Measurements from ENCODE around the gene ZNF268.

The ZNF268 gene

DNA sequence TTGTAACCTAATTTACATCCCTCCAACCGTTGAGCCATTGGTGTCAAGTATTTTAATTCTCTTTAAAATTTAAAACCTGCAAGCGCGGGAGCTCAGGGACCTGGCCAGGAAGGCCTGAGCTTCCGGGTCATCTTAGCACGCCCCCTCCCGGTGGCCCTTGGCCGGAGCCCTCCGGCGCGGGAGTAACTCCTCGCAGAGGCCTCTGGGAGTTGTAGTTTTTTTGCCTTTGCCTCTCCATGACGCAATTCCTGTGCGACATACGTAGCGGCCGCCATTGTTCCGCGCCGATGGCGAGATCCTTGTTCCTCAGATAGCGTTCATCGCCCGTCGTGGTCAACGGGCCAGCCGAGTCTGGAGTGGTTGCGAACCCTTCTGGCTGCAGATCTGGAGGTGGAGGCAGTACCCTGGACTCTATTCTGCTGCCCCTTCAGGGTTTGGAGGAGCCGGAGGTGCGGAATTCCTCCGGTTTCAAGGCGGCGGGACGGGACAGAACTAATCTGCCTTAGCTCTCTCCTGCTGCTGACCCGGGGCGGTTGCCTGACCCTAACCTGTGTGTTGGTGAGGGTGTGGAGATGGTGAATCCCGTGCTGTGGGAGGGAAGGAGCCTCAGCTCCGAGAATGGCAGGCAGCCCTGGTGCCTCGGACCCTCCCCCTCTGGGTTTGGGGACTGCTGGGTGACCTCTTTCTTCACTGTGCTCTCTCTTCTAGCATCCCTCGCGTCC is at the start of gene ZNF268:
Gene ZNF268, plus strand, starts transcription at position 258 of the 722 bp plus-strand sequence. CDS start 503 bp downstream, outside the sequence.
- peak; percentile 97 for DNase-seq (ENCODE audit: low spot score)

DNA sequence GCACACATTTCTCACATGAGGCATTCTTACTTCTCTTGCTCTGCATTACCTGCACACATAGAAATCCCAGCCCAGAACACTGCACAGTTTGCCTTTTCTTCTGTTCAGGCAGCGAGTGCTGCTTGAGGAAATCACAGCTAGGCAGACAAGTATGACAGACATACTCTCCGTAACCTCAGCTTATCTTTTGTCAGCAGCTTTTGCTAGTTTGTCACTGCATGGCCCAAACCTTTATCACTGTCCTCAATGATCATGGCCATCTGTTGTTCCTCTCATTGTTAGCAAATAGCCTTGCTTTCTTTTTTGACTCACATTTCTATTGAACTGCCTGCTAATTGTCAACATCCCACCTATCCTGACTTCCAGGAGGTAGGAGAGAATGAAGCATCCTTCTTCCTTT is 45.5 kb upstream of the ZNF268 start:
- no peak for DNase-seq (ENCODE audit: low spot score)

DNA sequence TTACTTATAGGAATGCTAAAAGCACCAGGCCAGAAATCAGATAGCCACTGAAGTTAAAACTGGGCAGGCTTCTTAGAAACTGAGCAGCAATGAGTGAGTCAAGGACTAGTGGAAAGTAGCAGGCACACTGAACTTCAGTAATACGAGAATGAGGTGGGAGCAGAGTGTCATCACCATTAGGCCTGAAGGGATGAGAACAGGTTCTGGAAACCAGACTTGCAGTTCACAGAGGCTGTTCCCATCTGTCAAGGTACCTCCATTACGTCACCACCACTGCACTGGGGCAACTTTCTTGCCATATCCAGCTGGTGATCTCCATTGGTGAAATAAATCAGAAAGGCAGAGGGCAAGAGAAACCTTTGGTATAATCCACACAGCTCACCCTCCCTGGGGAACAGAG is 35.3 kb upstream of the ZNF268 start:
- DNase-seq (ENCODE audit: low spot score): no peak

DNA sequence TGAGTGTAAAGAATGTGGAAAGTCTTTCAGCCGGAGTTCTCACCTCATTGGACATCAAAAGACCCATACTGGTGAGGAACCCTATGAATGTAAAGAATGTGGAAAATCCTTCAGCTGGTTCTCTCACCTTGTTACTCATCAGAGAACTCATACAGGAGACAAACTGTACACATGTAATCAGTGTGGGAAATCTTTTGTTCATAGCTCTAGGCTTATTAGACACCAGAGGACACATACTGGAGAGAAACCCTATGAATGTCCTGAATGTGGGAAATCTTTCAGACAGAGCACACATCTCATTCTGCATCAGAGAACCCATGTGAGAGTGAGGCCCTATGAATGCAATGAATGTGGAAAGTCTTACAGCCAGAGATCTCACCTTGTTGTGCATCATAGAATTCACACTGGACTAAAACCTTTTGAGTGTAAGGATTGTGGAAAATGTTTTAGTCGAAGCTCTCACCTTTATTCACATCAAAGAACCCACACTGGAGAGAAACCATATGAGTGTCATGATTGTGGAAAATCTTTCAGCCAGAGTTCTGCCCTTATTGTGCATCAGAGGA is 25.1 kb upstream of the ZNF268 start:
- DNase-seq (ENCODE audit: low spot score): no peak

DNA sequence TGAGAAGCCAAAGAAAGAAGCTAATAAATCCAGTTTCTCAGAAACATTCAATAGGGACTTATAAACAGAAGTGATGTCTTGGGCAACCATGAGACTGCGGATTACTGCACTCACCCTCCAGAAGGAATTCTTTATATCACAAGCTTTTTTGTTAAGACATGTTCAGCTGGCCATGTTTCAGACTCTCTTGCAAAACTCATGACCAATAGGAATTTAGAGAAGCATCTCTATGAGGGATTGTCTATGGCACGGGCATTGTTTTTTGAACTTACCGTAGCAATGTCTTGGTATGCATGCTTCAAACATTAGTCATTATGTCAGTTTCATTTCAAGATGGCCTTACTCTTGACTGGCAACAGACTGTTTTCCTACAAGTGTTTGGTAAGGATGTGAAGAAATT is 15.5 kb upstream of the ZNF268 start:
- no peak for DNase-seq (ENCODE audit: low spot score)

DNA sequence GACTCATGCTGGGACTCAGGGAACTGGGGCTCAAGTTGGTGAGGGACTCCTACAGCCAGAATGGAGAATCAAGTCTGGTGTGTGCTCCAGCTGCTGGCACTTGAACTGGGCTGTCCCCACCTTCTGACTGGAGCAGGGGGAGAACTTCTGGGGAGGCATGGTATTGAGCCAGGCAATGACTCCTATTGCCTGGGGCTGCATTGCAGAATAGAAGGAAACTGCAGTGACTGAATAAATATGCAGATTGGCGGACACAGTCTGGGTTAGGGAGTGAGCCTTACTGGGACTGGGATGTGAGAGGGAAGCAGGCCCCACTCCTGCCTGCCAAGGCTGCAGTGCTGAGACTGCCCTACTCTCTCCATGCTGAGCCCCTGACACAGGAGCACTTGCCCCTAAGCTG is 8.8 kb upstream of the ZNF268 start:
- no peak for DNase-seq (ENCODE audit: low spot score)

DNA sequence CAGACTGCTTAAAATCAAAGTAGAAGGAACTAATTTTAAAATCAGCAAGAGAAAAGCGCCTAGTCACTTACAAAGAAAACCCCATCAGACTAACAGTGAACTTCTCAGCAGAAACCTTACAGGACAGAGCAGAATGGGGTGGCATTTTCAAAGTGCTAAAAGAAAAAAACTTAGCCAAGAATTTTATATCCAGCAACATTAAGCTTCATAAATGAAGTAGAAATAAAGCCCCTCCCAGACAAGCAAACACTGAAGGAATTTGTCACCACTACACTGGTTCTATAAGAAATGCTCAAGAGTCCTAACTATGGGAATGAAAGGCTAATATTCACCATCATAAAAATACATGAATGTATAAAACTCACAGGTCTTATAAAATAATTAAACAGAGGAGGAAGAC is 6.4 kb upstream of the ZNF268 start:
- no peak for DNase-seq (ENCODE audit: low spot score)

DNA sequence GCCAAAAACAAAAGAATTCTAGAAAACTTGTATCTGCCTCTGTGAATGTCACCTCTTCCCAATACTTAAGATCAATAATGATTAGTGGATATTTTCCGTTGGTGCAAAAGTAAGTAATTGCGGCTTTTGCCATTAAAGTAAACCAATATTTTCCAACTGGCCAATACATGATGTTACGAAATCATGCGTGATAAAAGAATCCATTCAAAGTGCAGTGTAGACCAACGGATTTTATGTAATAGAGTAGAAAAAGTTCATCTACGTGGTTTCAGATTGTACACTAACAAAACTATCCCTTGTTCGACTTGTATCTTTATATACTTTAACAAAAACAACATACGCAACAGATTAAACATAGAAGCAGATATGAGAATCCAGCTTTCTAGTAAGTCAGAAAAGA is 626 bp upstream of the ZNF268 start:
- no peak for DNase-seq (ENCODE audit: low spot score)

DNA sequence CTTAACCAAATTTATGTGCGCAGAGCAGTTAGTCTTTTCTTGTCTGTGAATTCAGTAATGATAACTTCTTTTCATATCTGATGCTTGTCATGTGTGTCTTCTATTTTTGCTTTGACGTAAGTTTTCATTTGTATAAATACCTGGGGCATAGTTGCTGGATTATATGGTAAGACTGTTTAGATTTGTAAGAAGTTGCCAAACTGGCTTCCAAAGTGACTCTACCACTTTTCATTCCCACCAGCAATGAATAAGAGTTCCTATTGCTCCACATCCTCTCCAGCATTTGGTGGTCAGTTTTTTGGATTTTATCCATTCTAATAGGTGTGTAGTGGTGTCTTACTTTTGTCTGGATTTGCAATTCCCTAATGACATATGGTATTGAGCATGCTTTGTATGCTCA is 8.9 kb downstream of the ZNF268 start:
- DNase-seq (ENCODE audit: low spot score): no peak

DNA sequence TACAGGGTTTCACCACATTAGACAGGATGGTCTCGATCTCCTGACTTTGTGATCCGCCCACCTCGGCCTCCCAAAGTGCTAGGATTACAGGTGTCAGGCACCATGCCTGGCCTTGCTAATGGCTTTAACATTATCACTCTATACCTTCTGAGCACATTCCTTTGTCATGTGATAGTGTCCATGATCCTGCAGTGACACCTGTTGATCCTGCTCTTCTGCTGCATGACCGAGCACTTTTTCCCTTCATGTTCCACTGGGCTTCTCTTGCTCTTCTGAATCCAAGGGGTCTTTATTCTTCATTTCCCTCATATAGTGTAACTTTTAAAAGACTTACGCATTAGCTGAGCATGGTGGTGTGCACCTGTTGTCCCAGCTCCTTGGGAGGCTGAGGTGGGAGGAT is 11.6 kb downstream of the ZNF268 start:
- no peak for DNase-seq (ENCODE audit: low spot score)

DNA sequence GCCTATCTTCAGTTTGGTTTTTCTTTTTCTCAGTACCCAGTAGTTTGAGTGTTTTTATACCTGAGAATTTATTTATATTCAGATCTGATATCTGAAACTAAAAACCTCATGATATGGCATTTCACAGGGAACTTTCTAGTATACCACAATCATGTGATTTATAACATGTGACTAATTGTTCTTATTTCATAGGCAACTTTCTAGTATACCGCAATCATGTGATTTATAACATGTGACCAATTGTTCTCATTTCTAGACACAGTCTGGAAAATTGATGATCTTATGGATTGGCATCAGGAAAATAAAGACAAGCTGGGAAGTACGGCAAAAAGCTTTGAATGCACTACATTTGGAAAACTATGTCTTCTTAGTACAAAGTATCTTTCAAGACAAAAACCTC is 20.6 kb downstream of the ZNF268 start:
- DNase-seq (ENCODE audit: low spot score): no peak

DNA sequence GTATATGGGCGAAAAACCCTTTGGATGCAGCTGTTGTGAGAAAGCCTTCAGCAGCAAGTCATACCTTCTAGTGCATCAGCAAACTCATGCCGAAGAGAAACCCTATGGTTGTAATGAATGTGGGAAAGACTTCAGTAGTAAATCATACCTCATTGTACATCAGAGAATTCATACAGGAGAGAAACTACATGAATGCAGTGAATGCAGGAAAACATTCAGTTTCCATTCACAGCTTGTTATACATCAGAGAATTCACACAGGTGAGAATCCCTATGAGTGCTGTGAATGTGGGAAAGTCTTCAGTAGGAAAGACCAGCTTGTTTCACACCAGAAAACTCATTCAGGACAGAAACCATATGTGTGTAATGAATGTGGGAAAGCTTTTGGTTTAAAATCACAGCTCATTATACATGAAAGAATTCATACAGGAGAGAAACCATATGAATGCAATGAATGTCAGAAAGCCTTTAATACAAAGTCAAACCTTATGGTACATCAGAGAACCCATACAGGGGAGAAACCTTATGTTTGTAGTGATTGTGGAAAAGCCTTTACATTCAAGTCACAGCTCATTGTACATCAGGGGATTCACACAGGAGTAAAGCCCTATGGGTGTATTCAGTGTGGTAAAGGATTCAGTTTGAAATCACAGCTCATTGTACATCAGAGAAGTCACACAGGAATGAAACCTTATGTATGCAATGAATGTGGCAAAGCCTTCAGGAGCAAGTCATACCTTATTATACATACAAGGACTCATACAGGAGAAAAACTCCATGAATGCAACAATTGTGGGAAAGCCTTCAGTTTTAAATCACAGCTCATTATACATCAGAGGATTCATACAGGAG is 21.4 kb downstream of the ZNF268 start:
- DNase-seq (ENCODE audit: low spot score): peak; percentile 11

DNA sequence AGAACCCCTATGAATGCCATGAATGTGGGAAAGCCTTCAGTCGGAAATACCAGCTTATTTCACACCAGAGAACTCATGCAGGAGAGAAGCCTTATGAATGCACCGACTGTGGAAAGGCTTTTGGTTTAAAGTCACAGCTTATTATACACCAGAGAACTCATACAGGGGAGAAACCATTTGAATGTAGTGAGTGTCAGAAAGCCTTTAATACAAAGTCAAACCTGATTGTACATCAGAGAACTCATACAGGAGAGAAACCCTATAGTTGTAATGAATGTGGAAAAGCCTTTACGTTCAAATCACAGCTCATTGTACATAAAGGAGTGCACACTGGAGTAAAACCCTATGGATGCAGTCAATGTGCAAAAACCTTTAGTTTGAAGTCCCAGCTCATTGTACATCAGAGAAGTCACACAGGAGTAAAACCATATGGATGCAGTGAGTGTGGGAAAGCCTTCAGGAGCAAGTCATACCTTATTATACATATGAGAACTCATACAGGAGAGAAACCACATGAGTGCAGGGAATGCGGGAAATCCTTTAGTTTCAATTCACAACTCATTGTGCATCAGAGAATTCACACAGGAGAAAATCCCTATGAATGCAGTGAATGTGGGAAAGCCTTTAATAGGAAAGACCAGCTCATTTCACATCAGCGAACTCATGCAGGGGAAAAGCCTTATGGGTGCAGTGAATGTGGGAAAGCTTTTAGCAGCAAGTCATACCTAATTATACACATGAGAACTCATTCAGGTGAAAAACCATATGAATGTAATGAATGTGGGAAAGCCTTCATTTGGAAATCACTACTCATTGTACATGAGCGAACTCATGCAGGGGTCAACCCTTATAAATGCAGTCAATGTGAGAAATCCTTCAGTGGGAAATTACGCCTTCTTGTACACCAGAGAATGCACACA is 22.3 kb downstream of the ZNF268 start:
- DNase-seq (ENCODE audit: low spot score): peak; percentile 18

DNA sequence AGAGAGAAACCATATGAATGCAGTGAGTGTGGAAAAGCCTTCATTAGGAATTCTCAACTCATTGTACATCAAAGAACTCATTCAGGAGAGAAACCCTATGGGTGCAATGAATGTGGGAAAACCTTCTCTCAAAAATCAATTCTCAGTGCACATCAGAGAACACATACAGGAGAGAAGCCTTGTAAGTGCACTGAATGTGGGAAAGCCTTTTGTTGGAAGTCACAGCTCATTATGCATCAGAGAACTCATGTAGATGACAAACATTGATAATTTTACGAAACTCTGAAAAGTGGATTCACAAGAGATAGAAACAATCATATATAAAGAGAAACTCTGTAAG is 22.9 kb downstream of the ZNF268 start:
- no peak for DNase-seq (ENCODE audit: low spot score)

DNA sequence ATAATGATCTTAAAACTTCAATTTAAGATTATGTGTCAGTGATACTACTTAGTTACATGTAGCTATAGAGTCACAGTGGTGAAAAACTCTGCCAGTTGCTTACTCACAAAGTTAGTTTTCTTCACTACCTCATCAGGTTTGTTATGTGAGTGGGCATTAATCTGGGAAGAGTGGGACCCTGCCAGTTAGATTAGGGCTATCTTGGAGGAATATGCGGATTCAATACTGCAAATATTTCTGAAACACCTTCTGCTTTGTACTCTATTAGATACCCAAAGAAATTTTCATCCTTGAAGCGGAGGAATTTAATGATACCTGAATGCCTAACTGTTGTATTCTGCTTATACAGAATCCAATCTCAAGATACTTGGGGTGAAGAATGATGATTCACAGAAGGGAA is 25.1 kb downstream of the ZNF268 start:
- DNase-seq (ENCODE audit: low spot score): no peak

DNA sequence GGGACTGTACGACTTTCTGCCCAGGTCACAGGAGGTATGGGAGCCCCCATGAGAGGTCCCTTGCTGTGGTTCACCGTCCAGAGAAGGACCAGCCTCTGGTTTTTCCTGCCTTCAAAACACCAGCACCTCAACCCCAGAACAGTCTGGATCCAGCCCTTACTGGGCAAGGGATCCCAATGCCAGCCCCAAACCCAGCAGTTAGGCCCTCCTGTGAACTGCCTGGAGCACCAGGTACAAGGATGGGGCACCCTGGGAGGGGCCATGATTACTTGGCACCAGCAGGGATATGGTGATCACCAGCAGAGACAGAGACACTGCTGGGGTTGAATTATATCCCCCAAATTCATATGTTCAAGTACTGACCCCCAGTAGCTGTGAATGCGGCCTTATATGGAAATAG is 34.4 kb downstream of the ZNF268 start:
- no peak for DNase-seq (ENCODE audit: low spot score)

DNA sequence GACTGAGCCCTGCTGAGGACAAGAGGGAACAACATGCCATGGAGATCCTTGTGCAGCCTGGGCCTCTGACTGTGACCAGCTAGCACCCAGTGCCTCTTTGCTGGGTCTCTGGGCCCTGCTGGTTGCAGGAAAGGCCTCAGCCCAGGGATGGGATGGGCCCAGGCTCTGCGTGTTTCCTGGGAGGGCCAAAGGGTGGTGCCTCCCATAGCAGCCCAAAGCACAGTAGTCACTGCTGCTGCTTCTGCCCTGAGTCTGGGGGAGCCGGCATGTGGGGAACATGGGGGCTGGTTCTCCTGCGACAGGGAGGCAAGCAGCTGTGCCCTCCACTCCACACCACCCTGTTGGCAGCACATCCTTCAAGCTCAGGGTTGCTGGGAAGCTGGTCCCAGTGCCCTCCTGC is 35.9 kb downstream of the ZNF268 start:
- DNase-seq (ENCODE audit: low spot score): no peak

DNA sequence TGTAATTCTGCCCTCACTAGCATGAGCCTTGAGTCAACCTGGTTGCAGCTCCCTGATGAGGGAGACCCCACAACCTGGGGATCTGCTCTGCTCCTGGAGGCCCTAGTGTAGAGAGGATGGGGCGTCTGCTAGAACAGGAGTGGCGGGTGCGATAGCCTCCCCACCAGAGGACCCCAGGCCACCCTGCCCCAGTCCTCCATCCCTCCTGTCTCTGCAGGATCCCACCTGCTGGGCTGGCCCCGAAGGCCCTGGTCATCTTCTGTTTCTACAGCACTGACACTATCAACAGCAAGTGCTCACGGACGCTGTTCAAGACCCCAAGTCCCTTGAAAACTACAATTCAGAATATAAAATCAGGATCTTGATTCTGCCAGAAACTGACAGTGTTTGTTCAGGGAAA is 39.2 kb downstream of the ZNF268 start:
- no peak for DNase-seq (ENCODE audit: low spot score)

DNA sequence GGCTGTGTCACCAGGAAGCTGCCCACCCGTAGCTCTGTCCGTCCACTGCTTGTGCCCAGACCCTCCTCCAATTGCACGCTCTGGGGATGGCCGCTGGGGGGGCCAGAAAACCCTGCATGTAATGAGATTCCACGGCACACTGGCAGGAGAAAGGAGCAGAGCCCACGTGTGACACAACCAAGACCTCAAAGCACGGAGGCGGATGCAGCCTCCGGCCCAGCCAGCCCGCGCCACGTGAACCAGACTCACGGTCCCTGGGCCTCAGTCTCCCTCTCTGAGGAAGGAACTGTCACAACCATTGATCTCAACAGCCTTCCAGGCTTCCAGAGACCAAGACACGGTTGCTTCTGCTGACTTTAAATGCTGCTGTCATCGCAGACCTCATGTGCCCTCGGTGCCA is 39.9 kb downstream of the ZNF268 start:
- DNase-seq (ENCODE audit: low spot score): no peak

DNA sequence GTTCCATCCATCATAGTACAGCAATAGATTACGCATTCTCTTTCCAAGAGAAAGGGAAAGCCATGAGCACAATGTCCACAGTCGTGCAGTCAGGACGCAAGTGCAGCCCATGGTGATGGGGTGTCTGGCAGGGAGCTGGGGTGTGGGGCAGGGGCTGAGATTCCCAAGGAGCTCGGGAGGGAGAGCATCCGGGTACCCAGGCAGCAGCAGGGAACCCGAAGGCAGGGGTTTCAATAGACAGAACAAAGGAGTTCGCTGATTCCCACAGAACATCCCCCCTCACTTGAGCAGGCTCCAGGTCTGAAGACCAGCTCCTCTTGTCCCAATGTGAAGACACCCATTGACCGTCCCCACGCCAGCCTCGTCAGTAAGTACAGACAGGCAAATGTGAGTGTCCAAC is 40.9 kb downstream of the ZNF268 start:
- no peak for DNase-seq (ENCODE audit: low spot score)

DNA sequence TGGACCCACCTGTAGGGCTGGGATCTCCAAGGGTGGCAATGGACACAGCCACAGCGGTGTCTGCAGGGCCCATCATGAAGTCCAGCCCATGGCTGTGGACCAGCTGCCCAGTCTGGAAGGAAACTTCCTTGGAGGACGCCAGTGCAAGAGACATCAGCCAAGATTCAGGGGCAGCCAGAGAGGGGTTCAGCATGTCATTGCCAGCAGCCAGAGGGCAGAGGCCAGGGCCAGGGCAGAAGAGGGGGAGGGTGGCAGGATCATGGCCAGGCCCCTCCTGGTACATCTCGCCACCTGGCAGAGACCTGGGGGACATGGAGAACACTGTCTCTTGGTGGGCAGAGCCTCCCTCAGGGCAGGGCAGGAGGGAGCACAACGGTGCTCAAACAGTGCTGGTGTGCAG is 44.2 kb downstream of the ZNF268 start:
- no peak for DNase-seq (ENCODE audit: low spot score)

DNA sequence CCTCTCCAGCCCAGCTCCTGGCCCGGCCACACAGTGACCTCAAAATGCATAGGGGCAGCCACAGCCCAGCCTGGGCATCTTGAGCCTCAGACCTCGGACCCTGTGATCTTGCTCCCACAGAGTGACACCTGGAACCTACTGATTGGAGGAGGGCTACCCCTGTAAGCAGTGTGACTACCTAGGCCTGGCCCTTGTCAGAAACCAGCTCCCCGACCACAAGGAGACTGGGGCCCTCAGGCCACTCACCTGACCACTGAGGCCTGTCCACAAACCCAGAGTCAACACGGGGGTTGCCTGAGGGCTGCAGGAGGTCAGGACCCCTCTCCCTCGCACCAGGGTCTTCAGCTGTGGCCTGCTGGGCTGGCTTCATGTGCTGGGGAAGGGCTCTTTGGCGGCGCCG is 45.4 kb downstream of the ZNF268 start:
- no peak for DNase-seq (ENCODE audit: low spot score)

All from NAMALWA (cell line).